ENCODE results near the gene EFCAB9.

Gene EFCAB9

GRCh38 chr5:172245046-172245445 is 51.1 kb downstream of the EFCAB9 start:
- no peak for DNase-seq

- no peak for DNase-seq
Measured at GRCh38 chr5:172245703-172246125, 51.7 kb downstream of the EFCAB9 start.

GRCh38 chr5:172248637-172249036 is 54.7 kb downstream of the EFCAB9 start:
- DNase-seq, result no peak

- DNase-seq, result no peak
Measured at GRCh38 chr5:172251419-172251818, 57.4 kb downstream of the EFCAB9 start.

GRCh38 chr5:172252501-172252900 is 58.5 kb downstream of the EFCAB9 start:
- no peak for DNase-seq

All from NCI-H187 treated with DMSO at 0.1 percent for 48 hours (cell line).